A549 (cell line): ENCODE data around the gene KRT72. TPM values are rescaled to one million over a fixed set of nuclear protein-coding genes. Genes with fewer than 3 reads are reported as not detected.

Experiments used
- ATAC-seq, 2 experiments: fragments of 200-7000 bp in 1 of 2; fragments of >200 bp in 1 of 2; cut with Nextera tagmentation in 1 of 2; cut with Tn5 transposase in 1 of 2; 3 replicates each; pipeline versions ENCODE4 v1.8.0 to v1.9.1; 2018 to 2020; ENCODE audit warnings: mild to moderate bottlenecking in 1 of 2, moderate library complexity in 1 of 2
- CTCF ChIA-PET: fragments of 300-600 bp; sonication (Branson Sonifier 250); formaldehyde crosslinking; extraction: SDS; loops from one replicate; lab custom pipeline; 2021; ENCODE audit warnings: antibody characterized with exemption, inconsistent platforms; lab: Yijun Ruan, JAX
- POLR2A ChIA-PET: fragments of 350-600 bp; formaldehyde crosslinking; extraction: SDS; loops from one replicate; lab custom pipeline; 2021; ENCODE audit warnings: antibody characterized with exemption, inconsistent platforms; lab: Yijun Ruan, JAX
- DNase-seq, 2 experiments: peaks; one replicate each; pipeline versions ENCODE4 v3.0.0 to v3.0.0-alpha.2; 2011 to 2016; ENCODE audit warnings: low read depth in 1 of 2, low spot score in 1 of 2
- FAIRE-seq: peaks from 2 replicates; lab custom pipeline; 2011; peaks lifted over from hg19 to GRCh38; lab: Jason Lieb, UNC
- H3K27ac ChIP-seq, 2 experiments: fragments of >200 bp; sonication (Bioruptor Twin); formaldehyde crosslinking; 3 replicates each; pipeline ENCODE4 v1.5.1; 2016 to 2017
- H3K4me1 ChIP-seq: fragments of >200 bp; sonication (Bioruptor Twin); formaldehyde crosslinking; 3 replicates; pipeline ENCODE4 v1.6.1; 2016
- H3K4me2 ChIP-seq: fragments of >200 bp; sonication (Bioruptor Twin); formaldehyde crosslinking; 3 replicates; pipeline ENCODE4 v1.6.1; 2016
- H3K4me3 ChIP-seq: fragments of >200 bp; sonication (Bioruptor Twin); formaldehyde crosslinking; 3 replicates; pipeline ENCODE4 v1.5.1; 2016
- H3K9me3 ChIP-seq: fragments of >200 bp; sonication (Bioruptor Twin); formaldehyde crosslinking; 3 replicates; pipeline ENCODE4 v1.6.1; 2016
- BHLHE40 ChIP-seq: IDR thresholded peaks from 2 replicates; pipeline ENCODE4 v1.6.1; 2012; ENCODE audit warnings: low read depth, low read length, inconsistent platforms
- CBX2 ChIP-seq: fragments of 200-600 bp; sonication (generic); IDR thresholded peaks from 2 replicates; pipeline ENCODE4 v1.6.1; 2016; ENCODE audit warnings: low read depth, mild to moderate bottlenecking, borderline replicate concordance
- CBX8 ChIP-seq: fragments of 200-600 bp; sonication (generic); IDR thresholded peaks from 2 replicates; pipeline ENCODE4 v1.6.1; 2016
- CHD4 ChIP-seq: fragments of 200-600 bp; sonication (generic); IDR thresholded peaks from 2 replicates; pipeline ENCODE4 v1.6.1; 2016; ENCODE audit warnings: antibody characterized with exemption, mild to moderate bottlenecking, borderline replicate concordance
- EHF ChIP-seq: fragments of 250-450 bp; sonication (Bioruptor Pico); IDR thresholded peaks from 2 replicates; pipeline ENCODE4 v1.5.0; 2020; ENCODE audit warnings: mild to moderate bottlenecking
- GATA3 ChIP-seq: IDR thresholded peaks from 2 replicates; pipeline ENCODE4 v1.6.1; 2012; ENCODE audit warnings: borderline replicate concordance
- HOXA7 ChIP-seq: fragments of 250-450 bp; sonication (Bioruptor Pico); IDR thresholded peaks from 2 replicates; pipeline ENCODE4 v1.5.0; 2020; ENCODE audit warnings: mild to moderate bottlenecking, moderate library complexity
- KDM1A ChIP-seq: fragments of 200-600 bp; sonication (generic); IDR thresholded peaks from 2 replicates; pipeline ENCODE4 v1.6.1; 2016; ENCODE audit warnings: low read depth, mild to moderate bottlenecking
- MAFK ChIP-seq: fragments of 450-650 bp; IDR thresholded peaks from 2 replicates; pipeline ENCODE4 v1.6.1; 2014; ENCODE audit not compliant: partially characterized antibody
- NFE2L2 ChIP-seq: fragments of 150-350 bp; conservative IDR thresholded peaks from 2 replicates; pipeline ENCODE4 v1.6.1; 2014; ENCODE audit warnings: low read length
- NPAS2 ChIP-seq: fragments of 250-450 bp; sonication (Bioruptor Pico); IDR thresholded peaks from 2 replicates; pipeline ENCODE4 v1.8.0; 2022; ENCODE audit warnings: mild to moderate bottlenecking, moderate library complexity, borderline replicate concordance
- POLR2AphosphoS2 ChIP-seq: conservative IDR thresholded peaks from 2 replicates; pipeline ENCODE4 v1.6.1; 2012; ENCODE audit warnings: low read length, improper control_type of control experiment, inconsistent platforms
- RFX5 ChIP-seq: fragments of 450-650 bp; IDR thresholded peaks from 2 replicates; pipeline ENCODE4 v1.7.1; 2014; ENCODE audit warnings: antibody characterized with exemption, mild to moderate bottlenecking, moderate library complexity
- ZSCAN20 ChIP-seq: fragments of 250-450 bp; sonication (Bioruptor Pico); IDR thresholded peaks from 2 replicates; pipeline ENCODE4 v1.8.0; 2022; ENCODE audit warnings: mild to moderate bottlenecking, moderate library complexity
- WGBS: methylation state at CpG from one replicate; pipeline ENCODE4 v1.1.6; 2017; ENCODE audit errors: missing lambda C conversion rate; 5-methylcytosine and 5-hydroxymethylcytosine counted together
- polyA plus RNA-seq, 4 experiments: library from polyadenylated mRNA; depleted of rRNA in 3 of 4; stranded (reverse); fragments of >200 nt; fragmentation: RNase III in 1 of 4; extraction: RNeasy Plus Mini Kit Qiagen cat#74134 plus additional on column Dnase treatment in 1 of 4; gene quantifications; 2 replicates in 3 of 4; 3 replicates in 1 of 4; pipeline ENCODE4 v1.2.3, GENCODE V29; 2011 to 2017
- TF ChIP-seq, protein P1 (sequence below): fragments of 250-450 bp; sonication (Bioruptor Pico); IDR thresholded peaks from 2 replicates; pipeline ENCODE4 v1.5.0; 2021; ENCODE audit warnings: mild to moderate bottlenecking, moderate library complexity, borderline replicate concordance

The KRT72 gene
- polyA plus RNA-seq, 2 of the 4 experiments (the other 2 are of a cell fraction): not detected

GRCh38 chr12:52636592-52637258, 35.5 kb upstream of the KRT72 start:
- TF ChIP-seq MAFK: peak; percentile 14
- no peak for TF ChIP-seq POLR2AphosphoS2
- TF ChIP-seq, all 56 proteins: peak for 1
- 71% methylated on average over 5 of the region's 5 CpGs for WGBS
- Histone ChIP-seq H3K4me2 (no peak overlapping the region), H3K4me3 (no peak overlapping the region), H3K9me3 (no peaks in the 10 kb centered on the region), H3K27ac (no peak overlapping the region), H3K4me1 (no peaks in the 10 kb centered on the region)
- ChIA-PET POLR2A (no interaction called here), CTCF (no interaction called here)
- DNase-seq (no peak), FAIRE-seq (no peak), ATAC-seq (no peak)

DNA sequence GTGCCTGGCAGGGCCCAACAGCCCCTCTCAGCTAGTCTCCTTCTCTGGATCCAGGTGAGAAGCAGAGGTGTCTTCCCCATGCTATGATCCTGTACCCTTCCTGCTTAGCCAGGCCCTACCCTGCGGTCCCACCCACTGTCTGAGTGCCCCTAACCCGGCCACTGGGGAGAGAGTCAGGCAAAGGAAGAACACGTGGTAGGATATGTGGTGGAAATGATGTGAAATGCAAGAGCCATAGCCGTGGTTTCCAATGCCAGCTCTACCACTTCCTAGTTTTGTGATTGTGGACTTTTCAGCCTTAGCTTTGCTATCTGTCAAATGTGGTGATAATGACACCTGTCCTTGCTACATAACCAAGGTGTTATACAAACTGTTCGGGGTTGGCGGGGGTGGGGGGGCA, 34.9 kb upstream of the KRT72 start:
- POLR2A ChIA-PET: no interaction called here

GRCh38 chr12:52634266-52635056, 33.2 kb upstream of the KRT72 start:
- Histone ChIP-seq H3K9me3 (no peaks in the 10 kb centered on the region), H3K4me2 (no peak overlapping the region), H3K27ac (no peak overlapping the region), H3K4me1 (no peaks in the 10 kb centered on the region)
- ChIA-PET POLR2A (no interaction called here), CTCF (interaction anchor here (1.2 to 1.9 kb wide), 4 partner anchors 8 to 245 kb away, joined by 3 to 5 read pairs (median 4); no protein-coding TSS in a partner anchor)
- WGBS: 40% methylated on average over 5 of the region's 7 CpGs
- FAIRE-seq: no peak
- DNase-seq: no peak
- ATAC-seq: no peak
- TF ChIP-seq MAFK: peak; percentile 91
- TF ChIP-seq CBX2: no peak
- TF ChIP-seq, all 56 proteins: peak for 1
- H3K4me3 ChIP-seq: no peak overlapping the region

More for the DNA sequence above, 34.9 kb upstream of the KRT72 start:
- Histone ChIP-seq H3K27ac (no peak overlapping the region), H3K4me3 (no peak overlapping the region), H3K4me2 (no peak overlapping the region), H3K4me1 (no peaks in the 10 kb centered on the region), H3K9me3 (no peaks in the 10 kb centered on the region)
- FAIRE-seq (no peak), DNase-seq (no peak), ATAC-seq (no peak)
- CTCF ChIA-PET: no interaction called here
- TF ChIP-seq MAFK: no peak
- TF ChIP-seq, protein P1, sequence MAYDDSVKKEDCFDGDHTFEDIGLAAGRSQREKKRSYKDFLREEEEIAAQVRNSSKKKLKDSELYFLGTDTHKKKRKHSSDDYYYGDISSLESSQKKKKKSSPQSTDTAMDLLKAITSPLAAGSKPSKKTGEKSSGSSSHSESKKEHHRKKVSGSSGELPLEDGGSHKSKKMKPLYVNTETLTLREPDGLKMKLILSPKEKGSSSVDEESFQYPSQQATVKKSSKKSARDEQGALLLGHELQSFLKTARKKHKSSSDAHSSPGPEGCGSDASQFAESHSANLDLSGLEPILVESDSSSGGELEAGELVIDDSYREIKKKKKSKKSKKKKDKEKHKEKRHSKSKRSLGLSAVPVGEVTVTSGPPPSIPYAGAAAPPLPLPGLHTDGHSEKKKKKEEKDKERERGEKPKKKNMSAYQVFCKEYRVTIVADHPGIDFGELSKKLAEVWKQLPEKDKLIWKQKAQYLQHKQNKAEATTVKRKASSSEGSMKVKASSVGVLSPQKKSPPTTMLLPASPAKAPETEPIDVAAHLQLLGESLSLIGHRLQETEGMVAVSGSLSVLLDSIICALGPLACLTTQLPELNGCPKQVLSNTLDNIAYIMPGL: no peak
- no peak for TF ChIP-seq ZSCAN20
- no peak for TF ChIP-seq HOXA7 (CRISPR knock-in tag)
- no peak for TF ChIP-seq NFE2L2
- no peak for TF ChIP-seq EHF
- TF ChIP-seq GATA3: no peak
- no peak for TF ChIP-seq CBX8
- WGBS: 77% methylated on average over 6 of the region's 6 CpGs

DNA sequence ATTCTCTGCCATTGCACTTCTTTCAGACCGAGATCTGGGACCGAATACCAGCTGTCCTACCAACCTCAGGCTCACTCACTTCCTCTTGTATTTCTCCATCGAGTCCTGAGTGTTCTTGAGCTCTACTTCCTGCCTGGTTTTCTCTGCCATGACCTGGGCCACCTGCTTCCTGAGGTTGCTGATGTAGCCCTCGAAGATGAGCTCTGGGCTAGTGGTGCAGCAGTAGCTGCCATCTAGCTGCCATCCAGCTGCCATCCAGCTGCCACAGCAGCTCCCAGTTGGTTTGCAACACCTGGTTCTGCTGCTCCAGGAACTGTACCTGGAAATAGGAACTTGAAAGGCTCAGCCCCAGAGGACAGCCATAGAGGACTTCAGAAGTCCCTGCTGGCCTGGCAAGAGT, 32.1 kb upstream of the KRT72 start:
- FAIRE-seq: no peak
- ATAC-seq: no peak
- POLR2A ChIA-PET: no interaction called here
- DNase-seq: no peak
- Histone ChIP-seq H3K4me1 (no peaks in the 10 kb centered on the region), H3K4me3 (no peak overlapping the region), H3K4me2 (no peak overlapping the region), H3K9me3 (no peaks in the 10 kb centered on the region), H3K27ac (no peak overlapping the region)
- 42% methylated on average over 4 of the region's 4 CpGs for WGBS
- TF ChIP-seq KDM1A (no peak), NPAS2 (CRISPR knock-in tag) (no peak), CHD4 (no peak), BHLHE40 (no peak), NFE2L2 (no peak), RFX5 (no peak)
- TF ChIP-seq, protein P1: no peak
- CTCF ChIA-PET: interaction anchor here (0.8 to 1.9 kb wide), 5 partner anchors 9 to 246 kb away, joined by 3 to 5 read pairs (median 3); no protein-coding TSS in a partner anchor
